ENCODE data around the gene TLR3.

GRCh38 chr4:186092296-186092695 is 23.3 kb downstream of the TLR3 start:
- TF ChIP-seq POLR2A (IDR thresholded peaks at IDR 0.05) = no peak
- no peak for TF ChIP-seq CTCF (IDR thresholded peaks at IDR 0.05)

All from testis (tissue), 2 donors.